ENCODE measurements around the gene CTSO. TPM values are rescaled to one million over a fixed set of nuclear protein-coding genes. Genes with fewer than 3 reads are reported as not detected.

The CTSO gene
- total and polyA plus RNA-seq, 8 donors = 3.3 to 16.1 (median 8.5) TPM

GRCh38 chr4:155878611-155879010, 75.1 kb downstream of the CTSO start:
- Histone ChIP-seq H3K4me3 (no peak overlapping the region), H3K36me3 (no peaks in the 10 kb centered on the region), H3K27ac (no peak overlapping the region), H3K27me3 (no peaks in the 10 kb centered on the region), H3K4me1 (no peaks in the 10 kb centered on the region), H3K9me3 (no peaks in the 10 kb centered on the region)
- no peak for TF ChIP-seq CTCF (IDR thresholded peaks at IDR 0.05)
- FAIRE-seq (no peak), ATAC-seq (no peak), DNase-seq (no peak)
- WGBS, 2 donors = 21 to 35% methylated on average over 2 of the region's 2 CpGs
- intact Hi-C loops (cut with DNase I) = no loop called here

GRCh38 chr4:155877971-155878370, 75.7 kb downstream of the CTSO start:
- no peaks in the 10 kb centered on the region for H3K36me3 ChIP-seq
- no peak for FAIRE-seq
- ATAC-seq = no peak
- no peaks in the 10 kb centered on the region for H3K4me1 ChIP-seq
- H3K4me3 ChIP-seq = no peak overlapping the region
- intact Hi-C loops (cut with DNase I) = no loop called here
- no peak for TF ChIP-seq CTCF (IDR thresholded peaks at IDR 0.05)
- no peak for DNase-seq
- no peak overlapping the region for H3K27ac ChIP-seq
- H3K27me3 ChIP-seq = no peaks in the 10 kb centered on the region
- 78 to 85% methylated on average over 4 of the region's 4 CpGs for WGBS, 2 donors
- no peaks in the 10 kb centered on the region for H3K9me3 ChIP-seq

GRCh38 chr4:155875878-155876277, 77.8 kb downstream of the CTSO start:
- H3K27ac ChIP-seq = no peak overlapping the region
- H3K36me3 ChIP-seq = no peaks in the 10 kb centered on the region
- H3K27me3 ChIP-seq = no peaks in the 10 kb centered on the region
- H3K4me3 ChIP-seq = no peak overlapping the region
- 49 to 63% methylated on average over 1 of the region's 1 CpG for WGBS, 2 donors
- ATAC-seq (no peak), DNase-seq (no peak), FAIRE-seq (no peak)
- H3K4me1 ChIP-seq = no peaks in the 10 kb centered on the region
- H3K9me3 ChIP-seq = no peaks in the 10 kb centered on the region
- intact Hi-C loops (cut with DNase I) = no loop called here
- TF ChIP-seq CTCF (IDR thresholded peaks at IDR 0.05) = no peak

Other genes starting within 250 kb of the CTSO start
- 10 to 100 TPM in 2 of 6 donors, 1 to 10 TPM in 4; 3.9 to 18.1 (median 4.4) TPM for gene GUCY1B1, start 194.8 kb downstream of the CTSO start, total RNA-seq
- gene GUCY1B1, start 194.8 kb downstream of the CTSO start, polyA plus RNA-seq = 10 to 100 TPM in 1 of 2 donors, 1 to 10 TPM in 1; 6.2 to 12.4 TPM
- not detected for gene ASIC5, start 87.6 kb downstream of the CTSO start, total RNA-seq
- not detected for gene ASIC5, start 87.6 kb downstream of the CTSO start, polyA plus RNA-seq
- 1 to 10 TPM in 1 of 6 donors, under 1 TPM in 2, not detected in 3; 0.40 to 1.4 (median 0.57) TPM for gene TDO2, start 50.2 kb downstream of the CTSO start, total RNA-seq
- under 1 TPM in 1 of 2 donors, not detected in 1; 0.35 TPM for gene TDO2, start 50.2 kb downstream of the CTSO start, polyA plus RNA-seq